CD4-positive, CD25-positive, alpha-beta regulatory T cell (primary cell): Measurements from ENCODE around the gene HEXB. TPM values are rescaled to one million over a fixed set of nuclear protein-coding genes. Genes with fewer than 3 reads are reported as not detected.
A peak's percentile ranks its signal among the peaks of the same experiment; 100 is the strongest.

Experiments
- ATAC-seq, 2 donors: fragments of 150-1000 bp; cut with Tn5 transposase; one replicate each; pipeline ENCODE4 v1.10.0; 2021; ENCODE audit warnings: low read depth in 2 of 2, moderate number of reproducible peaks in 2 of 2, moderate library complexity in 1 of 2
- DNase-seq, 3 donors: peaks; one replicate each; pipeline versions ENCODE4 v3.0.0 to v3.0.0-alpha.2; 2012 to 2022; ENCODE audit warnings: mixed read lengths in 1 of 3
- H3K27ac ChIP-seq: one replicate; pipeline ENCODE4 v1.7.0; 2013; ENCODE audit warnings: mild to moderate bottlenecking, low read length; ENCODE audit not compliant: insufficient read depth, poor library complexity, severe bottlenecking
- H3K27me3 ChIP-seq: one replicate; pipeline ENCODE4 v1.7.0; 2013; ENCODE audit warnings: low read length; ENCODE audit not compliant: control insufficient read depth, insufficient read depth
- H3K36me3 ChIP-seq: one replicate; pipeline ENCODE4 v1.7.0; 2013; ENCODE audit warnings: mild to moderate bottlenecking, low read length, moderate library complexity; ENCODE audit not compliant: control insufficient read depth, insufficient read depth
- H3K4me1 ChIP-seq: 2 replicates; pipeline ENCODE4 v1.7.0; 2013; ENCODE audit warnings: mild to moderate bottlenecking, low read length; ENCODE audit not compliant: insufficient read depth, control insufficient read depth, poor library complexity, severe bottlenecking
- H3K4me3 ChIP-seq: one replicate; pipeline ENCODE4 v1.7.0; 2013; ENCODE audit warnings: low read depth, mild to moderate bottlenecking, low read length, moderate library complexity
- H3K9me3 ChIP-seq, 2 experiments: 1 replicate in 1 of 2; 2 replicates in 1 of 2; pipeline ENCODE4 v1.7.0; 2013; ENCODE audit warnings: low read length in 2 of 2, mild to moderate bottlenecking in 1 of 2, moderate library complexity in 1 of 2; ENCODE audit not compliant: control insufficient read depth in 2 of 2
- H3K27ac Mint-ChIP-seq, 3 donors: one replicate each; pipeline ENCODE4 v1.8.0; 2020 to 2022; ENCODE audit warnings: mild to moderate bottlenecking in 3 of 3, mixed read lengths in 3 of 3, moderate library complexity in 2 of 3
- H3K27me3 Mint-ChIP-seq: one replicate; pipeline ENCODE4 v1.8.0; 2022; ENCODE audit warnings: mild to moderate bottlenecking, mixed read lengths
- H3K36me3 Mint-ChIP-seq: one replicate; pipeline ENCODE4 v1.8.0; 2020; ENCODE audit warnings: mixed read lengths
- H3K4me1 Mint-ChIP-seq, 4 donors: one replicate each; pipeline ENCODE4 v1.8.0; 2020 to 2022; ENCODE audit warnings: mixed read lengths in 4 of 4, mild to moderate bottlenecking in 1 of 4
- H3K4me3 Mint-ChIP-seq, 4 donors: one replicate each; pipeline ENCODE4 v1.8.0; 2020 to 2022; ENCODE audit warnings: mild to moderate bottlenecking in 4 of 4, mixed read lengths in 4 of 4, moderate library complexity in 3 of 4
- H3K9me3 Mint-ChIP-seq, 7 donors: one replicate each; pipeline ENCODE4 v1.8.0; 2020 to 2022; ENCODE audit warnings: mixed read lengths in 7 of 7, mild to moderate bottlenecking in 3 of 7, moderate library complexity in 2 of 7
- polyA plus RNA-seq, 4 donors: library from polyadenylated mRNA; unstranded; fragments of 300-500 nt; fragmentation: Illumina TruSeq; gene quantifications; one replicate each; pipeline ENCODE4 v1.2.3, GENCODE V29; 2021
- total RNA-seq: library from RNA; stranded (reverse); gene quantifications from one replicate; pipeline ENCODE4 v1.2.3, GENCODE V29; 2022

HEXB gene
- 41.9 TPM for total RNA-seq
- polyA plus RNA-seq, result 100 to 1,000 TPM; 102 to 128 (median 120) TPM

DNA sequence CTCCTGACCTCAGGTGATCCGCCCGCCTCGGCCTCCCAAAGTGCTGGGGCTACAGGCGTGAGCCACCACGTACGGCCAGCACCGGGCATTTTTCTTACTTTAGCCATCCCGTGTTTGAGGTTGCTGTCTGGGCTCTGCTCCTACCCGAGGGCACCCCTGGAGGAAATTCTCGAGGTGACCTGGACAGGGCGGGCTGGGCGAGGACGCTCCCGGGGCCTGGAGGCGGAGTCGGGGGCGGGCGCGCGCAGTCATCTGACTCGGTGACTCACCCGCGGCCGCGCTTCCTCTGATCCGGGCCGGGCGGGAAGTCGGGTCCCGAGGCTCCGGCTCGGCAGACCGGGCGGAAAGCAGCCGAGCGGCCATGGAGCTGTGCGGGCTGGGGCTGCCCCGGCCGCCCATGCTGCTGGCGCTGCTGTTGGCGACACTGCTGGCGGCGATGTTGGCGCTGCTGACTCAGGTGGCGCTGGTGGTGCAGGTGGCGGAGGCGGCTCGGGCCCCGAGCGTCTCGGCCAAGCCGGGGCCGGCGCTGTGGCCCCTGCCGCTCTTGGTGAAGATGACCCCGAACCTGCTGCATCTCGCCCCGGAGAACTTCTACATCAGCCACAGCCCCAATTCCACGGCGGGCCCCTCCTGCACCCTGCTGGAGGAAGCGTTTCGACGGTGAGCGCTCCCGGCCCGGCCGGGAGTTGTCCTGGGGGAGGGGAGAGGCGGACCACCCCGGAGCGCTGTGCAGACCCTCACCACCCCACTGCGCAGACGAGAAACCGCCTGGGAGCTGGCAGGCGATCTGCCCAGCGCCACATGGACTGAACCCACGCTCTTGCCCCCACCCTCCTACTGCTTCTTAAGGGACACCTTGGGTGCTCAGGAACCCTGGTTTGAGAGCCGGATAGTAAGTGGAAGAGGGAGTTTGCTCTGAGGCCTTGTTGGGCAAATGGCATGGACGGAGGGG, at the start of gene HEXB:
Gene HEXB (plus strand): TSS at position 334 of the 952 bp plus-strand sequence. CDS start 28 bp downstream, at position 362.
- no peaks in the 10 kb centered on the region for H3K9me3 Mint-ChIP-seq
- H3K27me3 ChIP-seq, result peaks cover 2% of the 10 kb centered on the region
- H3K27ac Mint-ChIP-seq, result peak within 1 kb of the TSS; percentile 83 to 87 (median 87)
- H3K4me3 ChIP-seq, result peak within 1 kb of the TSS; percentile 90
- peak within 1 kb of the TSS; percentile 69 for H3K27ac ChIP-seq
- peaks cover 10% of the 10 kb centered on the region for H3K36me3 ChIP-seq
- no peaks in the 10 kb centered on the region for H3K9me3 ChIP-seq
- peaks cover 22% of the 10 kb centered on the region for H3K4me1 ChIP-seq
- peaks cover 12% of the 10 kb centered on the region for H3K36me3 Mint-ChIP-seq
- ATAC-seq, result peak; percentile 90 to 94
- H3K4me3 Mint-ChIP-seq, result peak within 1 kb of the TSS; percentile 84 to 95 (median 89)
- H3K27me3 Mint-ChIP-seq, result peaks cover 24% of the 10 kb centered on the region
- H3K4me1 Mint-ChIP-seq, result peaks cover 22 to 37% (median 29%) of the 10 kb centered on the region in 4 donors
- peak; percentile 69 to 87 (median 71) for DNase-seq

DNA sequence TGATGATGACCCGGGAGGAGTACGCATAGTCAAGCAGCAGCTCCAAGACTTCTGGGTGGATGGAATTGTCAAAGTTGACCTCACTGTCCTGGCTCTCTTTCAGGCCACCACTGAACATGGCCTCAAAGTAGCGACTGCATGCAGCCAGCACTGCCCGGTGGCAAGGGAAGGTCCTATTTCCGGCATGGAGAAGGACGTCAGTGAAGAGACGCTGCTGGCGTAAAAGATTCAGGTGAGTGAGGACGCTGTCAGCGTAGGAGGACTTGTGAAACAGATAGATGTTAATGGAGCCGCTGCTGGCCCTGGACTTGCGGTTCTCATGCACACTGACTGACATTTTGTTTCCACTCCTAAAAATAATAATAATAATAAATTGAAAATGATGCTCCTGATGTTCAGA, 48.9 kb upstream of the HEXB start:
- H3K27me3 ChIP-seq, result peaks cover 28% of the 10 kb centered on the region
- H3K27ac ChIP-seq, result no peak overlapping the region
- ATAC-seq (no peak), DNase-seq (no peak)
- no peaks in the 10 kb centered on the region for H3K36me3 Mint-ChIP-seq
- H3K4me1 ChIP-seq, result peaks cover 21% of the 10 kb centered on the region
- H3K36me3 ChIP-seq, result no peaks in the 10 kb centered on the region
- H3K9me3 ChIP-seq, result no peaks in the 10 kb centered on the region
- peaks cover 35% of the 10 kb centered on the region for H3K27me3 Mint-ChIP-seq
- no peaks in the 10 kb centered on the region for H3K9me3 Mint-ChIP-seq
- H3K4me3 ChIP-seq, result no peak overlapping the region
- H3K4me1 Mint-ChIP-seq, result peaks cover 15 to 28% (median 19%) of the 10 kb centered on the region in 4 donors
- H3K4me3 Mint-ChIP-seq, result no peak overlapping the region
- peak overlapping the region in 1 of 3 donors; percentile 65 for H3K27ac Mint-ChIP-seq

DNA sequence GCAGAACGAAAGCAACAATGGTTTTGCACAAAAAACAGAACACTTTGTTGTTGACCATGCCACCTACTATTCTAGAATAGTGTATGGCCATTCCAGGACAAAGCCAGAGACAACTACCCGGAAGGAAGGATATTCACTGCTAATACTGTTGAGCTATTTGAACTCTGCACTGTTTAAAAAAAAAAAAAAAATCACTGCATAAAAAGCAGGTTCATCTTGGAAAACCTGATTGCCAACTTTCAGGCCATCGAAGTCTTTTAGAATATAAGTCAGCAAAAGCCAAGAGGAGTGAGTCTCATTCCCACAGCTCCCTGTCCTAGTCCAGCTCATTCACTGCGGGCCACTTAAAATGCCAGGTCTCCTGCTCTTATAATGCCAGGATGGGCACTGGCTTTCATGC, 48.5 kb upstream of the HEXB start:
- Mint-ChIP-seq H3K4me1 (peaks cover 13 to 29% (median 16%) of the 10 kb centered on the region in 4 donors), H3K27ac (no peak overlapping the region), H3K9me3 (no peaks in the 10 kb centered on the region), H3K27me3 (peaks cover 39% of the 10 kb centered on the region), H3K4me3 (no peak overlapping the region), H3K36me3 (no peaks in the 10 kb centered on the region)
- no peak overlapping the region for H3K27ac ChIP-seq
- ATAC-seq (no peak), DNase-seq (no peak)
- H3K27me3 ChIP-seq, result peaks cover 29% of the 10 kb centered on the region
- H3K9me3 ChIP-seq, result no peaks in the 10 kb centered on the region
- no peak overlapping the region for H3K4me3 ChIP-seq
- no peaks in the 10 kb centered on the region for H3K36me3 ChIP-seq
- H3K4me1 ChIP-seq, result peaks cover 25% of the 10 kb centered on the region

DNA sequence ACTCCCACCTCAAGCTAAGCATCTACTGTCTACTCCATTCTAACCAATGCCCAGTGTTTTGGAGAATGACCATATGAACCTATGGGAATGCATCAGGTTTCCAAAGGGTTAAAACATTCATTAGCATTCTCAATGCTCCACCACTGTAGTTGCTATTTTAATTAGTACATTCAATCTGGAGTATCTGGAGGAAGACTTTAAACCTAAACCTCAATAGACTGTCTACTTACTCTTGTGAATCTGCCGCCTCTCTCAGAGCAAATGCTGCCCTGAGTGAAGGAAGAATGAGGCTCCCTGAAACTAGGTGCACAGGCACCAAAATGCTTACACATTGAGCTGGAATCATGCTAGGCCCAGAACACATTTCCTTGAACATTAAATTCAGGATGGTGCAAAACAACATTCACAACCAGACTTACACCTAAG, 46.5 kb upstream of the HEXB start:
- H3K4me3 ChIP-seq, result no peak overlapping the region
- Mint-ChIP-seq H3K36me3 (no peaks in the 10 kb centered on the region), H3K27me3 (peaks cover 56% of the 10 kb centered on the region), H3K4me1 (peaks cover 7 to 28% (median 18%) of the 10 kb centered on the region in 4 donors), H3K27ac (no peak overlapping the region), H3K9me3 (no peaks in the 10 kb centered on the region), H3K4me3 (peak overlapping the region in 3 of 4 donors; percentile 28 to 88 (median 51))
- ATAC-seq, result no peak
- DNase-seq, result no peak
- H3K9me3 ChIP-seq, result no peaks in the 10 kb centered on the region
- H3K4me1 ChIP-seq, result peaks cover 27% of the 10 kb centered on the region
- no peak overlapping the region for H3K27ac ChIP-seq
- H3K36me3 ChIP-seq, result no peaks in the 10 kb centered on the region
- peaks cover 33% of the 10 kb centered on the region for H3K27me3 ChIP-seq

- no peak overlapping the region for H3K27ac Mint-ChIP-seq
- peaks cover 38% of the 10 kb centered on the region for H3K27me3 ChIP-seq
- peaks cover 7 to 28% (median 18%) of the 10 kb centered on the region in 4 donors for H3K4me1 Mint-ChIP-seq
- no peaks in the 10 kb centered on the region for H3K9me3 ChIP-seq
- no peak overlapping the region for H3K27ac ChIP-seq
- H3K36me3 ChIP-seq, result no peaks in the 10 kb centered on the region
- H3K9me3 Mint-ChIP-seq, result no peaks in the 10 kb centered on the region
- peak overlapping the region; percentile 66 for H3K4me3 ChIP-seq
- ATAC-seq (no peak), DNase-seq (no peak)
- H3K27me3 Mint-ChIP-seq, result peaks cover 62% of the 10 kb centered on the region
- no peaks in the 10 kb centered on the region for H3K36me3 Mint-ChIP-seq
- peak overlapping the region; percentile 28 to 90 (median 88) for H3K4me3 Mint-ChIP-seq
- peaks cover 27% of the 10 kb centered on the region for H3K4me1 ChIP-seq
Measured at GRCh38 chr5:74638970-74639806, 45.8 kb upstream of the HEXB start.

DNA sequence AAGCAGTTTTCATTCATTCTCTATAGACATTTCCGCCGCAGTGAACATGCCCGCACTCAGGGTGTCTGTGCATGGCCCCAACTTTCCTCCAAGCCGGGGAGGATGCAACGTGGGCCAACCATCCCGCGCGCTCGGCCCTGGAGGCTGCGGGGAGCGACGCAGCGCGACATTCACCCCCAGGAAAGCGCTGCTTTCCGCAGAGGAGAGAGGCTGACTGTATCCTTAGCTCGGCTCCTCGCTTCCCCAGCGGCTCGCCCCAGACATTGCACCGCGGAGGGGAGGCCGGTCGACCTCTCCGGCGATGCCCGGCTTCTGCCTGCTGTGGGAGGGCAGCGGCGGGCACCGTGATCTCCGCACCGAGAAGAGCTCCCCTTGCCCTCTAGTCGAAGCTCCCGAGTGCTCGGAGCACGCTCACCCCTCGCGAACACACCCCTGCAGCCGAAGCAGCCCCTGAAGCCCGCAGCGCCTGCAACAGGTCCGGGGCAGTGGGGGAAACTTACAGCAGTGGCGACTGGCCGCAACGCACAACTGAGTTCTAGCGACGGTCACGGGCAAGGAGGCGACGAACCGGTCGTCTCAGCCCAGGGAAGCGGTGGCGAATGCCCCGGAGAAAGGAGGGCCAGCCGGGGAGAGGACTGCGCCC, 45.1 kb upstream of the HEXB start:
- peak overlapping the region; percentile 28 to 90 (median 88) for H3K4me3 Mint-ChIP-seq
- peak; percentile 26 to 32 for ATAC-seq
- peak in 2 of 3 donors; percentile 21 to 34 for DNase-seq
- Histone ChIP-seq H3K36me3 (no peaks in the 10 kb centered on the region), H3K4me1 (peaks cover 27% of the 10 kb centered on the region), H3K27me3 (peaks cover 39% of the 10 kb centered on the region), H3K9me3 (no peaks in the 10 kb centered on the region), H3K4me3 (peak overlapping the region; percentile 66), H3K27ac (no peak overlapping the region)
- H3K27me3 Mint-ChIP-seq, result peaks cover 70% of the 10 kb centered on the region
- peaks cover 7 to 28% (median 18%) of the 10 kb centered on the region in 4 donors for H3K4me1 Mint-ChIP-seq
- H3K27ac Mint-ChIP-seq, result no peak overlapping the region
- no peaks in the 10 kb centered on the region for H3K36me3 Mint-ChIP-seq
- no peaks in the 10 kb centered on the region for H3K9me3 Mint-ChIP-seq

DNA sequence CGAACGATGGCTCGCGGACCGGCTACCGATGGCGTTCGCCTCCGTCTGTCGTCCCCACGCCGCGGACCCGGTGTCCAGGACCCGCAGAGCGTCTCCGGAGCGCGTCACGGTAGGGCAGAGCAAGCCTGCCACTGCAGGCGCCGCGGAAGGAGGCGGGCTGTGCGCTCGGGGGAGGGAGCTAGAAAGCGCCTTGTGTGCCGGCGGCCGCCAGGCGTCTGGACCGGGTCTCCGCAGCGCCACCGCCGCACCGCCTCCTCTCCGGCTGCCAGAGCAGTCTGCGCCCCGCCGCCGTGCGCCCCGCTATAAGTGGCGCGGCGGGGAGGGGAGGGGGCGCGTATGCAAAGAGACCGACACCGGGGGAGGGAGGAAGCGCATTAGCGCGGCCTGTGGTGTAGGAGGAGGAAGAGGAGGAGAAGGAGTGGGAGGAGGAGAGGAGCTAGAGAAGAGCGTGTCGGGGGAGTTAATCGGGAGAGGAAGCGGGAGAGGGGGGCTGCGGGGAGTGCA, 44.5 kb upstream of the HEXB start, which contains the start of gene ENC1:
Gene ENC1 (minus strand): TSS at position 279 of the 504 bp plus-strand sequence. CDS start 4,243 bp downstream, outside the sequence.
- H3K27me3 Mint-ChIP-seq, result peaks cover 76% of the 10 kb centered on the region
- H3K27ac Mint-ChIP-seq, result no peak within 1 kb of the TSS
- no peak within 1 kb of the TSS for H3K27ac ChIP-seq
- H3K9me3 ChIP-seq, result no peaks in the 10 kb centered on the region
- peaks cover 7 to 28% (median 18%) of the 10 kb centered on the region in 4 donors for H3K4me1 Mint-ChIP-seq
- no peaks in the 10 kb centered on the region for H3K9me3 Mint-ChIP-seq
- H3K4me3 Mint-ChIP-seq, result peak within 1 kb of the TSS; percentile 28 to 90 (median 88)
- DNase-seq (peak; percentile 29 to 86 (median 66)), ATAC-seq (peak; percentile 79 to 83)
- no peaks in the 10 kb centered on the region for H3K36me3 Mint-ChIP-seq
- H3K36me3 ChIP-seq, result no peaks in the 10 kb centered on the region
- H3K27me3 ChIP-seq, result peaks cover 38% of the 10 kb centered on the region
- peak within 1 kb of the TSS; percentile 66 for H3K4me3 ChIP-seq
- peaks cover 27% of the 10 kb centered on the region for H3K4me1 ChIP-seq
